ENCODE data around the gene PAX4.
A peak's percentile ranks its signal among the peaks of the same experiment; 100 is the strongest.

Gene PAX4, protein sequence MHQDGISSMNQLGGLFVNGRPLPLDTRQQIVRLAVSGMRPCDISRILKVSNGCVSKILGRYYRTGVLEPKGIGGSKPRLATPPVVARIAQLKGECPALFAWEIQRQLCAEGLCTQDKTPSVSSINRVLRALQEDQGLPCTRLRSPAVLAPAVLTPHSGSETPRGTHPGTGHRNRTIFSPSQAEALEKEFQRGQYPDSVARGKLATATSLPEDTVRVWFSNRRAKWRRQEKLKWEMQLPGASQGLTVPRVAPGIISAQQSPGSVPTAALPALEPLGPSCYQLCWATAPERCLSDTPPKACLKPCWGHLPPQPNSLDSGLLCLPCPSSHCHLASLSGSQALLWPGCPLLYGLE

GRCh38 chr7:127618042-127618441, at the start of gene PAX4:
PAX4 (minus strand) TSS chr7:127618142; CDS start chr7:127615928, 2,214 bp downstream.
- no peak for DNase-seq (ENCODE audit: low read depth in 2 of 2)

DNA sequence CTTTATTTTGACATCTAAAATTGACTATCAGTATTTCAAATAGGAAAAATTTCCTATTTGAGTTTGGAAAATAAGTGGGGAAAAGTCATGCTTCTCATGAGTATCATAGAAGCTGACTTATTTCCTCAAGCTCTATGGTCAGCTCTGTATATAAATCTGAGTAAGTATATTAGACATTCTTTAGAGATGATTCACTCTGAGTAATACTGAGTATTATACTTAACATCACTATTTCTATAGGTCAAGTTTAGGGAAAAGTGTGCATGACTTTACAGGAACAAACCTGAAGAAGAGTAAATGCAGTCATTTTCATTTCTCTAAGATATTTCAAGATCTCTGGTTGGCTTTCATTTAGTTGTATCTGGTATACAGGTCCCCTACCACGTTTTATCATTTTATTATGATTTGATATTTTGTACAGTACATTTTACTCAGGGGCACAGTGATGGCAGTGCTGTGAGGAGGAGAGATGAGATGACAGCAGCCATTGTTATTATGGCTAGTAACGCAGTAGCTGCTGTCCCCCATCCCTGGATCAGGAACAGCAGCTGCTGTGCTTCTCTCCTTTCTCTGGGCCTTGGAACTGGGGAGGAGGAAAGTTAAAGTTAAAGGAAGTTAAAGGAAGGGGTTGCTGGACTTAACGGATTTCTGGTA, 49.2 kb upstream of the PAX4 start:
- DNase-seq (ENCODE audit: low read depth in 2 of 2): no peak

- no peak for DNase-seq (ENCODE audit: low read depth in 2 of 2)
Measured at GRCh38 chr7:127666602-127667001, 48.7 kb upstream of the PAX4 start.

DNA sequence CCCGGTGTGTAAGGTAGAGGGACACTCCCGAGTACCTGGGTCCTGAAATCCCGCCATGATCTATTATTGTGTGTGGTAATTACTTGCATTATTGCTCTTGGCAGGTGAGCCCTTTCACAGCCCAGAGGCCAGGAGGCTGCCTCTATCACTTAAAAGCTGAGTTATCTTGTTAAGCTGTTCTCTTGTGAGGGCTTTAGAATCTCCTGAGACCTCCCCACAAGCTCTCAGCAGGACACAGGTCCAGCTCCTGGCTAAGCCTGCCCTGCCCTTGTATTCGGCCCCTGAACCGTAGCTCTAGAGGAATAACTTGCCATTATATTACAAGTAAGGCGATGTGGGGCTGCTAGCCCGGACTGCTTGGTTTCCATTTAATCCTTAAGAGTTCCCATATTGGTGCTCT, 48.0 kb upstream of the PAX4 start:
- DNase-seq (ENCODE audit: low read depth in 2 of 2): no peak

- no peak for DNase-seq (ENCODE audit: low read depth in 2 of 2)
Measured at GRCh38 chr7:127658970-127659630, 41.2 kb upstream of the PAX4 start.

GRCh38 chr7:127657500-127657899, 39.6 kb upstream of the PAX4 start:
- DNase-seq (ENCODE audit: low read depth in 2 of 2): no peak

DNA sequence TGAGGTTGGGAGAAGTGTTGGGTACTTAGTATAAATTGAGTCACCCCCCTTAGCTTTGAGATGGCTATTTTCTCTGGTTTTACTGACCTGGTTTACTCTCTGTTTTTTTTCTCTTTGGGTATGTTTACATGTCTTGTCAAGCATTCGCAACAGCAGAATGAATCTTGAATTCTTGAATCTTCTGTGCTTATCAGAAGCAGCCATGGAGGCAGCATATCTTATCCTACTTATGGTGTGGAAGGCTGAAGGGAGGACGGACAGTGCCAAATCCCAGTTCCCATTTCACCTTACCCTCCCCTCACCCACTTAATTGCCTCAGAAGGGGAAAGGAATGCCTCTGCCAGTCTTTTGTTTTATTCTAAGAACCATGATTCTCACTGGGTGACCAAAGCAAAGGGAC, 37.8 kb upstream of the PAX4 start:
- DNase-seq (ENCODE audit: low read depth in 2 of 2): no peak

DNA sequence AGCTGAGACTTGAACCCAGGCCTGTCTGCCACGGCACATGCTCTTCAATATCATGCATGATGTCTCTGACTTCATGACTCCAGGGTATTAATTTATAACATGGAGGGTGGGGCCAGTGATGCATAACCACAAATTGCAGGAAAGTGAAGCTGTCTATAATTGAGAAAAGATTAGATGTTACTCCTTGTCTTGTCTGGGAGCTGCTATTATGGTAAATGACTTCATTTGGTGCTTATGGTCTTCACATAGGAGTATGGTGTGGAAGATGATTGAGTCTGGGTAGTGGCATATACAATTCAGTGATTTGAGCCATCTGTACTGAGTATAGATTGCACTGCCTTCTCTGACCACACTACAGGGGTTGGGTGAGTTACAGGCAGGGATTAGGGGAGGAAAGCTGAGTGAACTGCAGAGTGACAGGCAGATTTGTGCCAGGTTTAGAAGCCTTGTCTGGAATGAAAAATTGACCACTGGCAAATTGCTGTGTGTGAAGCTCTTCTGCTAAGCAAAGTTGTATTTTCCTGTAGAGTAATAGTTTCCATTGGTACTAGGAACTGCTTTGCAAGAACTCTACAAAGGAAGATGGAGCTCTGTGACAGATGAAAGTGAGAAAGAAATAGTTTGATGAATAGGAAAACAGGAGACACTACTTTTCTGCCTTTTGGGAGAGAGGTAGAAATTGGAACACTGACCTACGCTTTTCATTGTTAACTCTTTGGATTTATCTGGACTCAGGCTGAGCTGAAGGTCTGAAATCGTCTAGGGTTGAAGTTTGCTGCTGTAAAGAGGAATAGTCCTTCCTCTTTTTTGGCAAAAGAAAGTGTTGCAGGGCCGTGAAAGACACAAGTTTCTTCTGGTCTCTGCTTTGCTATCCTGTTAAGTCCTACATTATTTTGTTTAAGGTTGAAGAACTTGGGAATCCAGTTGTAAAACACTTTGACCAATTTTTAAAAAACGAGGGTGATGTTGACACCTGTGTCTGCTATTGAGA, 36.8 kb upstream of the PAX4 start:
- DNase-seq (ENCODE audit: low read depth in 2 of 2): no peak

DNA sequence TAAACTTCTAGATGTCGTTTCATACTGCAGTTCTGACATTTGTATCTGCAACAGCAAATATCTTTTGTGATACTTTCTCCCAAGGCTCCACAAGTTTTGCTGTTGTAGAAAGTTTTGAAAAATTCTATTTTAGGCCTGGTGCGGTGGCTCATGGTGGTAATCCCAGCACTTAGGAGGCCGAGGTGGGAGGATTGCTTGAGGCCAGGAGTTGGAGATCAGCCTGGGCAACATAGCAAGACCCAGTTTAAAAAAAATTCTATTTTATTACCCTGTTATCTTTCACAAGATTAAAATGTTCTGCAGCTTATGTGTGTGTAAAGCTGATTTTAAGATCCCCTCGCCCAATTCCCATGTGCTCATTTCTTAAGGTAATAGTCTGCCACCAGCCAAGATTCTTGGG, 35.5 kb upstream of the PAX4 start:
- DNase-seq (ENCODE audit: low read depth in 2 of 2): no peak

DNA sequence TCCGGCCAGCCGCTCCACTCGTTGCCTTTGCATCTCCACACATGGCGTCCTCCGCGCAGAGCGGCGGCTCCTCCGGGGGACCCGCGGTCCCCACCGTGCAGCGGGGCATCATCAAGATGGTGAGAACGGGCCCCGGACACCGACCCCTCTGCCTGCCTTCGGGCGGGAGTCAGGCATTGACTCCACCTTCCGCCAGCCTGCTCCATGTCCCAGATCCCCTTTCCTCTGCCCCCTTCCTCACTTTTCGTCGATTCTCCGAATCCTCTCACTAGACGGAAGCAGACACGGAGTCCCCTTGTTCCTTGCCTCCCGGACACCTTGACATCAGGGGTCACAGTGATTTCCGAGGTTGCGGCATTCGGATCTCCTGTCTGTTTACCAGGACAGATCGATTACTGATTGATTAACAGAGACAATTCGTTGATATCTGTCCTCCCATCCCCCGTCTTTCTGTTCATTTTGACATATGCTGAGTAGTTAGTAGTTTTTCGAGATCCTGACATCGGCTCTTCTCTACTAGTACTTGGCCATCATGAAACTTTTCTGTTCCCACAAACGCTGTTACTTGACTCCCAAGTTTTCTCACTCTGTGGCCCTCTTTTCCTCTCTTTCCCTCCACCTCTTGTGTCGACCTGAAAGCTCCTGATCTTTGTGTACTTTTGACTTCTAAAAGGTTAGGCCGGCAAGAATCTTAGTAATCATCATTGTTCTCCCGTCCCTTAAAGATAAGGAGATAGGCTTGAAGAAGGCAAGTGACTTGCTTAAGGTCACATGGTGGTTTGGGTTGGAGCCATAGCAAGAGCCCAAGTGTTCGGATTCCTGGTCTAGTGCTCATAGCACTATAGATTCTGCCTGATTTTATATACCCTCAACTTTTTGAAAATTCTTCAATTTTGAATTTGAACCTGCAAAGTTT, 34.6 kb upstream of the PAX4 start:
- DNase-seq (ENCODE audit: low read depth in 2 of 2): no peak

- peak; percentile 97 to 98 for DNase-seq (ENCODE audit: low read depth in 2 of 2)
Measured at GRCh38 chr7:127651556-127652332, 33.8 kb upstream of the PAX4 start, which contains the start of gene SND1. SND1 (plus strand) TSS chr7:127652194; CDS start chr7:127652374, 180 bp downstream.

DNA sequence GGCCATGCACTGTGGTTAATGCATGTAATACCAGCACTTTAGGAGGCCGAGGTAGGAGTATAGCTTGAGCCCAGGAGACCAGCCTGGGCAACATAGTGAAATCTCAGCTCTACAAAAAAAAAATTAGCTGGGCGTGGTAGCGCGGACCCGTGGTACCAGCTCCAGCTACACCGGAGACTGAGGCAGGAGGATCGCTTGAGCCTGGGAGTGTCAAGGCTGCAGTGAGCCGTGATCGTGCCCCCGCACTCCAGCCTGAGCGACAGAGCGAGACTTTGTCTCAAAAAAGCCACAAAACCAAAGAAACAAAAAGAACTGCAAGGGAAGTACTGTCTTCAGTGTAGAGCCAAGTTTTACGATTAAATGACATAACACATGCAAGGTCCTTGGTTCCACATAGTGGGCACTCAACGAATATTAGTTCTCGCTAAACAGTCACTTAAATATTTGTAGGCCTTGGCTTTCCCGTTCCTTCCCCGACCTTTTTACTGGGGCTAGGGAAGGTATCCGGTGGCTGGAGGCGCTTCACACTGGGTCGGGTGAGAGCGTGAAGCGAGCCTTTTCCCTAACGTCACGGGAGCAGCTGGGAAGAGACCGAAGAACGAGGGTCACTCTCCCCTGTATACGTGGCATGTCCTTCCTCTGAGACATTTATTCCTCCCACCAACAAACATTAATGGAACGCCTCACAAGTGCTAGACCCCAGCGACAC, 33.1 kb upstream of the PAX4 start:
- DNase-seq (ENCODE audit: low read depth in 2 of 2): no peak

- DNase-seq (ENCODE audit: low read depth in 2 of 2): no peak
Measured at GRCh38 chr7:127648986-127649385, 31.0 kb upstream of the PAX4 start.

DNA sequence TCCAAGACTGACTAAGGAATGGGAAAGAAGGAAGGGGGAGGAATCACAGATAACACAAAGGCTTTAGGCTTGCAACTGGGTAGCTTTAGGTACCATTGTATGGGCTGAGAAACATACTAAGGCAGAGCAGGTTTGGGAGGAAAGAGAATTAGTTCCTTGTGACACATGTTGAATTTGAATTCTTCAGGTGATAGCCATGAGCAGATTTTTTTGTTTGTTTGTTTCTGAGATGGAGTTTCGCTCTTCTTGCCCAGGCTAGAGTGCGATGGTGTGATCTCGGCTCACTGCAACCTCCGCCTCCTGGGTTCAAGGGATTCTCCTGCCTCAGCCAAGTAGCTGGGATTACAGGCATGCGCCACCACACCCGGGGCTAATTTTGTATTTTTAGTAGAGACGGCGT, 29.7 kb upstream of the PAX4 start:
- no peak for DNase-seq (ENCODE audit: low read depth in 2 of 2)

DNA sequence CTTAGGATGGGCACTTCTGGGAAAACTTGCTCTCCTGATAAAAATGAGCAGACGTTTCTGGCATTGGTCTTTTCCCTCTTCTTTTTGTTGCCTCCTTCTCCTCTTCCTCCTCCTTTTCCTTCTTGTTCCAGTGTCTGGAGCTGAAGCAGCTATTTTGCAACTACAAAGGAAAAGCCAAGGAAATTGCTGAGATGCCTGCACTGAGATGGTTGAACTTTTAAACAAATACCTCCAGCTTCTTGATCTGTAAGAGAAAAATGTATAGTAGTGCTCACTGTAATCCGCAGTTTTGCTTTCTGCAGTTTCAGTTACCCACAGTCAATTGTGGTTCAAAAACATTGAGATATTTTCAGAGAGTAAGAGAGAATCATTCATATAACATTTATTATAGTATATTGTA, 26.5 kb upstream of the PAX4 start:
- DNase-seq (ENCODE audit: low read depth in 2 of 2): no peak

- DNase-seq (ENCODE audit: low read depth in 2 of 2): no peak
Measured at GRCh38 chr7:127638197-127638596, 20.3 kb upstream of the PAX4 start.

- no peak for DNase-seq (ENCODE audit: low read depth in 2 of 2)
Measured at GRCh38 chr7:127635659-127636285, 17.8 kb upstream of the PAX4 start.

GRCh38 chr7:127632276-127632910, 14.5 kb upstream of the PAX4 start:
- no peak for DNase-seq (ENCODE audit: low read depth in 2 of 2)

Data from stimulated activated CD8-positive, alpha-beta memory T cell treated with anti-CD3 and anti-CD28 coated beads, Interleukin-2, amount 100 ng/mL, for 48 hours (primary cell).